Prostate gland (tissue), 2 donors: Measurements from ENCODE around the gene SRPX2.

Source experiments
- POLR2A ChIP-seq: fragments of 450-650 bp; IDR thresholded peaks from one replicate; pipeline ENCODE4 v1.6.1; 2016; ENCODE audit warnings: antibody characterized with exemption, mild to moderate bottlenecking
- POLR2AphosphoS5 ChIP-seq: sonication (generic); formaldehyde crosslinking; IDR thresholded peaks from one replicate; pipeline ENCODE4 v1.6.1; 2017; ENCODE audit warnings: antibody characterized with exemption
- TF ChIP-seq, protein P1 (sequence below), 4 experiments: fragments of 200-600 bp in 2 of 4; fragments of 450-650 bp in 2 of 4; sonication (generic) in 2 of 4; IDR thresholded peaks; 1 replicate in 3 of 4; 2 replicates in 1 of 4; pipeline ENCODE4 v1.5.1; 2016 to 2019; ENCODE audit warnings: antibody characterized with exemption in 4 of 4, mild to moderate bottlenecking in 2 of 4, moderate library complexity in 2 of 4

DNA sequence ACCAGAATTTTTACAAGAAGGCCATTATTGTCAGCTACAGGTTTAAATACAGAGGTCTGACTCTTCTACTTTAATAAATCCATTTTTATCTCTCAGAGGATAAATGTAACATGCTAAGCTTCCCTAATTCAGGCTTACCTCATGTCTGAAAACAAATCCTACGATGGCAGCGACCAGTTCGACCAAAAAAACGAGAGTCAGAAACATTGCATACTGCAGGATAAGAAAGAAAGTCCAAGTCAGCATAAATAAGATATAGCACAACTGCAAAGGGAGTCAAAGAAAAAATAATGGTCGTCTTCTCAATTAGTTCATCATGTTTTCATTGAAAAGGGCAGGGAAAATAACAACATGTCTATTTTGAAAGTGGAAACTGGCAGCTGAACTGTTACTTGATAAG is 9.0 kb upstream of the SRPX2 start:
- TF ChIP-seq POLR2A (no peak), POLR2AphosphoS5 (no peak)
- TF ChIP-seq, protein P1, sequence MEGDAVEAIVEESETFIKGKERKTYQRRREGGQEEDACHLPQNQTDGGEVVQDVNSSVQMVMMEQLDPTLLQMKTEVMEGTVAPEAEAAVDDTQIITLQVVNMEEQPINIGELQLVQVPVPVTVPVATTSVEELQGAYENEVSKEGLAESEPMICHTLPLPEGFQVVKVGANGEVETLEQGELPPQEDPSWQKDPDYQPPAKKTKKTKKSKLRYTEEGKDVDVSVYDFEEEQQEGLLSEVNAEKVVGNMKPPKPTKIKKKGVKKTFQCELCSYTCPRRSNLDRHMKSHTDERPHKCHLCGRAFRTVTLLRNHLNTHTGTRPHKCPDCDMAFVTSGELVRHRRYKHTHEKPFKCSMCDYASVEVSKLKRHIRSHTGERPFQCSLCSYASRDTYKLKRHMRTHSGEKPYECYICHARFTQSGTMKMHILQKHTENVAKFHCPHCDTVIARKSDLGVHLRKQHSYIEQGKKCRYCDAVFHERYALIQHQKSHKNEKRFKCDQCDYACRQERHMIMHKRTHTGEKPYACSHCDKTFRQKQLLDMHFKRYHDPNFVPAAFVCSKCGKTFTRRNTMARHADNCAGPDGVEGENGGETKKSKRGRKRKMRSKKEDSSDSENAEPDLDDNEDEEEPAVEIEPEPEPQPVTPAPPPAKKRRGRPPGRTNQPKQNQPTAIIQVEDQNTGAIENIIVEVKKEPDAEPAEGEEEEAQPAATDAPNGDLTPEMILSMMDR (IDR thresholded peaks at IDR 0.05) = no peak
